HEK293T (cell line): Measurements from ENCODE around the gene ARMC3.

Source experiments
- ARNT ChIP-seq: fragments of 450-650 bp; IDR thresholded peaks from 2 replicates; pipeline ENCODE4 v1.6.1; 2017; ENCODE audit warnings: mild to moderate bottlenecking
- BHLHE40 ChIP-seq: fragments of 450-650 bp; IDR thresholded peaks from 2 replicates; pipeline ENCODE4 v1.6.1; 2016; ENCODE audit warnings: mild to moderate bottlenecking, moderate library complexity, borderline replicate concordance
- CTBP1 ChIP-seq: fragments of 450-650 bp; IDR thresholded peaks from 2 replicates; pipeline ENCODE4 v1.6.1; 2016; ENCODE audit warnings: borderline replicate concordance
- ELF4 ChIP-seq: fragments of 450-650 bp; IDR thresholded peaks from 2 replicates; pipeline ENCODE4 v1.6.1; 2017; ENCODE audit warnings: antibody characterized with exemption
- FOXA1 ChIP-seq: fragments of 450-650 bp; IDR thresholded peaks from 2 replicates; pipeline ENCODE4 v1.6.1; 2016; ENCODE audit warnings: mild to moderate bottlenecking
- FOXK2 ChIP-seq: fragments of 450-650 bp; IDR thresholded peaks from 2 replicates; pipeline ENCODE4 v1.6.1; 2016; ENCODE audit warnings: mild to moderate bottlenecking
- FOXM1 ChIP-seq: fragments of 450-650 bp; IDR thresholded peaks from 2 replicates; pipeline ENCODE4 v1.6.1; 2017; ENCODE audit warnings: mild to moderate bottlenecking, borderline replicate concordance
- LEF1 ChIP-seq: fragments of 450-650 bp; IDR thresholded peaks from 2 replicates; pipeline ENCODE4 v1.6.1; 2017; ENCODE audit warnings: mild to moderate bottlenecking, borderline replicate concordance
- NFRKB ChIP-seq: fragments of 450-650 bp; IDR thresholded peaks from 2 replicates; pipeline ENCODE4 v1.6.1; 2016; ENCODE audit warnings: mild to moderate bottlenecking, moderate library complexity
- SP1 ChIP-seq: fragments of 450-650 bp; IDR thresholded peaks from 2 replicates; pipeline ENCODE4 v1.6.1; 2017
- SUZ12 ChIP-seq: fragments of 450-650 bp; IDR thresholded peaks from 2 replicates; pipeline ENCODE4 v1.6.1; 2016; ENCODE audit warnings: mild to moderate bottlenecking
- TARDBP ChIP-seq: fragments of 450-650 bp; IDR thresholded peaks from 2 replicates; pipeline ENCODE4 v1.6.1; 2016
- ZNF384 ChIP-seq: fragments of 450-650 bp; IDR thresholded peaks from 2 replicates; pipeline ENCODE4 v1.6.1; 2016

GRCh38 chr10:22894714-22895113 lies 33.1 kb upstream of the ARMC3 start:
- no peak for TF ChIP-seq NFRKB
- no peak for TF ChIP-seq FOXM1
- TF ChIP-seq SP1, result no peak
- no peak for TF ChIP-seq ZNF384
- no peak for TF ChIP-seq FOXK2
- no peak for TF ChIP-seq SUZ12
- no peak for TF ChIP-seq TARDBP
- TF ChIP-seq CTBP1, result no peak
- TF ChIP-seq FOXA1, result no peak
- no peak for TF ChIP-seq ARNT
- no peak for TF ChIP-seq BHLHE40
- no peak for TF ChIP-seq LEF1
- no peak for TF ChIP-seq ELF4
